ENCODE results near the gene TMED4. TPM values are rescaled to one million over a fixed set of nuclear protein-coding genes. Genes with fewer than 3 reads are reported as not detected.
"Not testable (repeated sequence)": the region's sequence is repeated elsewhere in the genome, so short reads cannot be mapped to it uniquely, and the experiment has no call there.

Gene TMED4
- polyA plus RNA-seq, 1 donor from 2014 or later = 59.9 TPM

DNA sequence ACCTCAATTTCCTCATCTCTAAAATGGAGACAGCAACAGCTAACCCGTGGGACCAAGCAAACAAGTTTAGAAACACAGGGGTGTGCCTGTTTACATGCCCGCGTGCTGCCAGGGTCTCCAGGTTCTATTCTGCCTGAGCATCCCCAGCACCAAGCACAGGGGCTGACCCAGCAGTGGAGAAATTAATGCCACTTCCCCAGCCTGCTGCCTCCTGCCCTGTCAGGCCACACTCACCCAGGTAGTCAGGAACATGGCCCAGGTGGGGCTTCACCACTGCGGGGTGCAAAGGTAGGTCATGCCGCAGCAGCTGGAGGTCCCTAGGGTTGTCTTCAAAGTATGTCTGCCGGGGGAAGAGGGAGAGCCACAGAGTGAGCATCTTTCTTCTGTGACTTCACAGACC, 14.1 kb downstream of the TMED4 start:
- Mint-ChIP-seq H3K9me3 (no peaks in the 10 kb centered on the region), H3K36me3 (peaks cover 1% of the 10 kb centered on the region), H3K27ac (no peak overlapping the region), H3K4me3 (no peak overlapping the region), H3K4me1 (peaks cover 6 to 8% (median 6%) of the 10 kb centered on the region in 3 donors), H3K27me3 (no peaks in the 10 kb centered on the region)

DNA sequence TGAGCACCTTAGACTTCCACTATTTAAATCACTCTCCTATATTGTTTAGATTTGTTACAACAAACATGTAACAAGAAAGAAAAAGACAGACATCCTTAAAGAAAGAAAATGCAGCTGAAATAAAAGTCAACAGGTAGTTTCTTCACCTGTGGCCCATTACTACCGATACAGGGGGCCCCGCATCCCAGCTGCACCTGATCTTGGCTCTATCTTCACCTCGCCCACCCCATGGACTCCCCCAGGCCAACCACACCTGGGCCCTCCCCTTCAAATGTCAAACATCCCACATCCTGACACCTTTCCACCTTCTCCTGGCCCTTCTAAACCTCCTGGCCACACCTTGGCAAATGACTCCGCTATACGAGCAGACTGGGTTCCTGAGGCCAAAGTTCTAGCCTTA, 15.4 kb downstream of the TMED4 start:
- Mint-ChIP-seq H3K36me3 (peaks cover 1% of the 10 kb centered on the region), H3K4me3 (no peak overlapping the region), H3K27me3 (no peaks in the 10 kb centered on the region), H3K27ac (peak overlapping the region in 2 of 3 donors; percentile 18 to 88), H3K9me3 (no peaks in the 10 kb centered on the region), H3K4me1 (peaks cover 0 to 6% (median 5%) of the 10 kb centered on the region in 3 donors)

DNA sequence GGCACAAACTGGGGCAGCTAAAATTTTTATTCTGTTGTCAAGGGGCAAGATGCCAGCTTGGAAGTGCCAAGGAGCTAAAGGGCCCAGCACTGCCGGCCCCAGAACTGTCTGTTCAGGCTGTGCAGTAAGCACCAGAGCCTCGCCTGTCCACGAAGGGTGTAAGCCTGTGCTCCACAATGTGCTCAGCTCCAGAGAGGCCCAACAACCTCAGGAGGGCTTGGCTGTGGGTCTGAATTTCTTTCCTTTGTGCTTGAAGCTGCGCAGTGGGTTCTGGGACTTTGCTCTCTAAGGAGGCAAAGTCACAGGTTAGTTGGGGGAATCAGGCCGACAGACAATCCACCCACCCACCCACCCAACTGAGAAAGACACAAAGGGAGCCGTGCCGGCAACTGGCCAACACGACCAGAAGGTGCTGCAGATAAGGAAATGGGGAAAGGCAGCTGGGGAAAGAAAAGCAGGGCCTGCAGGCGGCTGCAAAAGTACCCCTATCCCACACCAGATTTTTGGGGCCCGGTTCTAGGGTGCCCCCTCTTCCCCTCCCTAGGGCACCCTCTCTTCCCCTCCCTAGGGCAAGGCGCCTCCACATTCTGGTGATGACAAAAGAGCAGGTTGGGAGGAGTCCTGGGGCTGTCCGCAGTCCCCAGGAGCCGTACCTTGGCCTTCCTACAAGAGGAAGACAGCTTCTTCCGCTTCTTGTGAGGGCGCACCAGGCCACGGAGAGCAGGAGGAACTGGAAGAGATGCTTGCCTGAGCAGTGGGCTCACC, 16.1 kb downstream of the TMED4 start:
- Mint-ChIP-seq H3K9me3 (no peaks in the 10 kb centered on the region), H3K36me3 (no peaks in the 10 kb centered on the region), H3K4me3 (peak overlapping the region in 1 of 4 donors; percentile 61), H3K27me3 (no peaks in the 10 kb centered on the region), H3K4me1 (peaks cover 0 to 6% (median 2%) of the 10 kb centered on the region in 3 donors), H3K27ac (peak overlapping the region in 1 of 3 donors; percentile 22)

DNA sequence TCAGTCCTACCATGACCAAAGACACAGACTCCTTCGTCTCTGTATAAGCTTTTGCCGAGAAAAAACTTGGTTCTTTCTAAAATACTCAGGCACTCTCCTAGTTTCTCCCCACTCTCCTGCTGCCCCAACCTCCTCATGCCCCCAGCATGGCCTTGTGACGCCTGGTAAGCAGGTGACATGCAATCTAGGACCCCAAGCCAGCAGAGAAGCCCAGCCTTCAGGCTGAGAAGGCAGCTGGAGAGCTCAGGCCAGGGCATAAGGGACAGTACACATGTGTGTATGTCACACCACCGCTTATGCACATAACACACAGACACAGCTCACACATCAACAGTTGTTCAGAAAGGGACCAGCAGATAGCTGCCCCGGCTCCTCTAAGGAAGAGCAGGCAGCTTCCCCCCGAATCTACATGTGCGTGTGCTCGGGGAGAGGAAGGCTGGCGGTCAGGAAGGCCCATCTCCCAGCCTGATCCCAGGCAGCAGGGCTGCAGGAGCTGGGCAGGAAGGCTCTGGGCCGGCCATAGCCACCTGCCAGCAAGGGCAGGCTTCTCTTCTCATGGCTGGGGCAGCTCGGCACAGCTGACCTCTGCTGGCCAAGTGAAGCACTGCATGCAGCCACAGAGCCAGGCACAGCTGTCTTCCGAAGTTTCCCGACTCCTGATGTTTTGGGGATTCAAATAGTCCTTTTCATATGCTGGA, 16.8 kb downstream of the TMED4 start:
- Mint-ChIP-seq H3K27ac (peak overlapping the region in 2 of 3 donors; percentile 22 to 59), H3K36me3 (no peaks in the 10 kb centered on the region), H3K4me3 (peak overlapping the region in 1 of 4 donors; percentile 61), H3K27me3 (no peaks in the 10 kb centered on the region), H3K4me1 (peaks cover 0 to 6% (median 2%) of the 10 kb centered on the region in 3 donors), H3K9me3 (no peaks in the 10 kb centered on the region)

DNA sequence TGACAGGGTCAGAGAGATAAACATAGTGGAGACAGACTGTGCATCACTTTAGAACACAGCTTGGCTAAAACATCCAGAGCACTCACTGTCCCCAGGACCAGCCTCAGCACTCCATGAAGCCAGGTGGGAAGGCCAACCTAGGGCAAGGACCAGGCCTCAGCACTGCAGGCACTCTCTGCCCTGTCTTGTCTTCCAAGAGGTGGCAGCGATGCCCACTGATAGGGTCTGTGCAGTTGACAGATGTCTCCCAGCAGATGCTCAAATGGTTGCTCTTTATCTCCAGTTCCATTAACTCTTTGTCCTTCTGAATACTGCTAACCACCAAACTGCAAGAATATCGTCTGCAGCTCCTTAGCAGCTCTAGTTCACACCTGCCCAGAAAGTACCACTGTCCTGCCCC, 17.4 kb downstream of the TMED4 start:
- no peaks in the 10 kb centered on the region for H3K27me3 Mint-ChIP-seq

DNA sequence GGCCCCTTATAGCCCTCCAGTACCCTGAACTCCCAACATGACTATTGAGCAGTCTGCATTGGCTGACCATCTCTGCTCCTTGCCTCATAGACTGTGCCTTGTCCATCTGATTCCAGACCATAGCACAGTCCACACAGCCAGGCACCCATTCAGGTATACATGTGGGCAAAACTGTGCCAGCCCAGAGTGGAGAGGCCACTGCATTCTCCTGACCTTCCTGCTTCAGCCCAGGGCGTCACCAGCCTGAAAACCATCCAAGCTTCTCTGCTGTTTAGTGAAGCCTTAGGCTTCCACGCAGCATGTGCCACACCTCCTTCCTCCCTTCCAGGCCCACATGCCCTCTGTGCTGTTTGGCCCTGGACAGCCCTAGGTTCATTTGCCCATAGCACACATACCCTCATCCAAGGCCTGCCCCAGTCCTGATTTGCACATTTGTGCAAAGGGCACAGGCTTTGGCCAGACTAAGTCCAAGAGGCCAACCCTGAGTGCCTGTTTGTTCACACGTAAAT, 18.8 kb downstream of the TMED4 start:
- no peaks in the 10 kb centered on the region for H3K9me3 Mint-ChIP-seq
- no peaks in the 10 kb centered on the region for H3K36me3 Mint-ChIP-seq
- H3K4me1 Mint-ChIP-seq = peaks cover 0 to 6% (median 2%) of the 10 kb centered on the region in 3 donors
- H3K27me3 Mint-ChIP-seq = no peaks in the 10 kb centered on the region
- H3K4me3 Mint-ChIP-seq = no peak overlapping the region
- H3K27ac Mint-ChIP-seq = no peak overlapping the region

More for the DNA sequence above, 17.4 kb downstream of the TMED4 start:
- no peaks in the 10 kb centered on the region for H3K36me3 Mint-ChIP-seq
- H3K27ac Mint-ChIP-seq = peak overlapping the region in 2 of 3 donors; percentile 9 to 16
- H3K4me1 Mint-ChIP-seq = peaks cover 0 to 6% (median 2%) of the 10 kb centered on the region in 3 donors
- H3K9me3 Mint-ChIP-seq = no peaks in the 10 kb centered on the region
- no peak overlapping the region for H3K4me3 Mint-ChIP-seq

DNA sequence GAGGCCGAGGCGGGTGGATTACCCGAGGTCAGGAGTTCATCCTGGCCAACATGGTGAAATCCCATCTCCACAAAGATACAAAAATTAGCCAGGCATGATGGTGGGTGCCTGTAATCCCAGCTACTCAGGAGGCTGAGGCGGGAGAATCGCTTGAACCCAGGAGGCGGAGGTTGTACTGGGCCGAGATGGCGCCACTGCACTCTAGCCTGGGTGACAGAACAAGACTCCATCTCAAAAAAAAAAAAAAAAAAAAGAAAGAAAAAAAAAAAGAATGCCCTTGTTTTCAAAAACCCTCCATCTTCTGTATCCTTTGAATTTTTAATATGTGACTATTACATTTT, 19.4 kb downstream of the TMED4 start:
- H3K36me3 Mint-ChIP-seq, H3K27me3 Mint-ChIP-seq, H3K27ac Mint-ChIP-seq, H3K4me3 Mint-ChIP-seq, H3K4me1 Mint-ChIP-seq, H3K9me3 Mint-ChIP-seq: not testable (repeated sequence)

DNA sequence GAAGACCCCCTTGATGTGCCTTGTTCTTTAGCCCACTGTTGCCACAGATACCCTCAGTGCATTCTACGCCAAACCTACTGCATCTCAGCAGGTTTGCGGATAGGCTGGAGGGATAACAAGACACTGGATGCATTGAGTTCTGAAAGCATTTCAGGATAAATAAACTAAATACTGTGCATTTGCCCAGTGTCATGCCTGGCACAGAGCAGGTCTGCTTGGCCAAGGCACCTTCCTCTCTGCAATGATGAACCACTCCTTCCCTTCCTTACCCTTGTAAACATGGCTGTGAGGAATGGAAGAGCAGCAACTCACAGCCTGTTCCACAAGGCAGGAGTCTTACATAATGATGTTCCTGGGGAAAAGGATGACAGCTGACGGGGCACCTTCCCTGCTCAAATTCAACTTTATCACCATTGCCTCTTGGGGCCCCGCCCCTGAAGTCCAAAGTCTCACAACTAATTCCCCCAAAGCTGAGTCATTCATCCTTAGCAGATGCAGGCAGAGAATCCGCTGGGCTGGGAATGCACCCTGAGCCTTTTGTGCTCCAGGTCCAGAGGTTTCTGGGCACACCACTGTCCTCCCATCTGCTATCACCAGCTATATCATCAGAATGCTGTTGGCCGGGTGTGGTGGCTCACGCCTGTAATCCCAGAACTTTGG, 19.9 kb downstream of the TMED4 start:
- Mint-ChIP-seq H3K4me1 (peaks cover 0 to 6% (median 2%) of the 10 kb centered on the region in 3 donors), H3K4me3 (no peak overlapping the region), H3K9me3 (no peaks in the 10 kb centered on the region), H3K27me3 (no peaks in the 10 kb centered on the region), H3K36me3 (no peaks in the 10 kb centered on the region), H3K27ac (no peak overlapping the region)

DNA sequence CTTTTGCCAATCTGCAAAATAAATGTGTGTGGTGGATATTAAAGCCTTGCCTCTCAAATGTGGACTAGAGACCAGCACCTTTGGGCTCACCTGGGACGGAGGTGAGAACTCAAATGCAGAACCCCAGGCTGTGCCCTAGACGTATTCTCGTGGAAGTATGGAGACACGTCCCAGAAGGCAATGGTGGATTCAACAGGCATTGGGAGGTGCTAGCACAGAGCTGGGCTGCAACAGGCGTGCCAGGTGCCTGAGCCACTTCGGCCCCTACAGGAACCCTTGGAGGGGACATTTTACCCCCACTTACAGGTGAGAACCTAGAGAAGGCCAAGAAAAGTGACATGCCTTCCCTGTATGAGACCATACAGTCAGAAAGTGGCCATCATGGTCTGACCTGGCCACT, 20.6 kb downstream of the TMED4 start:
- H3K27ac Mint-ChIP-seq = no peak overlapping the region
- H3K4me1 Mint-ChIP-seq = peaks cover 0 to 6% (median 0%) of the 10 kb centered on the region in 3 donors
- H3K4me3 Mint-ChIP-seq = no peak overlapping the region
- no peaks in the 10 kb centered on the region for H3K27me3 Mint-ChIP-seq
- H3K36me3 Mint-ChIP-seq = peaks cover 2% of the 10 kb centered on the region
- H3K9me3 Mint-ChIP-seq = no peaks in the 10 kb centered on the region

DNA sequence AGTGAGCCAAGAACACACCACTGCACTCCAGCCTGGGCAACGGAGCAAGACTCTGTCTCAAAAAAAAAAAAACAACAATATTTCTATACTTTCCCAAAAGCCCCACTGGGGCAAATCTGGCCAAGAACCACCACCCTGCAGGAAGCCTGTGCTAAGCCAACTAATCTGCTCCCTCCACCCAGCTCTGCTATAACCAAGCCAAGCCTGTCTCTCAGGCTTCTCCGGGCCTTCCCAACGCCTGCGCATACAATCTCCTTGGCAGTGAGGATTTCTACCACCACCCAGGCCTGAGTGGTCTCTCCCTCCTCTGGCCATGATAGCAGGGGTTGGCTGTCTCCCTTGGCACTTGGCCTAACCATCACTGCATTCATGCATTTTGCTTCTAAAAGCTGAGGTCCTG, 22.5 kb downstream of the TMED4 start:
- Mint-ChIP-seq H3K36me3 (peaks cover 2% of the 10 kb centered on the region), H3K27ac (no peak overlapping the region)

DNA sequence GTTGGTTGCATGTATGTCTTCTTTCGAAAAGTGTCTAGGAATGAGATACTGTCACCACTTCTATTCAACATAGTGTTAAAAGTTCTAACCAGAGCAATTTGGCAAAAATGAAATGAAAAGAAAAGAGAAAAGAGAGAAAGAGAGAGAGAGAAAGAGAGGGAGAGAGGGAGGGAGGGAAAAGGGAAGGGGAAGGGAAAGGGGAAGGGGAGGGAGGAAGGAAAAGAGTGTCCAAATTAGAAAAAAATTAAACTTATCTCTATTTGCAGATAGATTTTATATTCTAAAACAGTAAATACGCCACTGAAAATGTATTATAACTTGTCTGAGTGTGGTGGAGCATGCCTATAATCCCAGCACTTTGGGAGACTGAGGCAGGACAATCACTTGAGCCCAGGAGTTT, 24.5 kb downstream of the TMED4 start:
- Mint-ChIP-seq H3K4me3 (no peak overlapping the region), H3K9me3 (no peaks in the 10 kb centered on the region), H3K27me3 (peaks cover 3% of the 10 kb centered on the region), H3K36me3 (peaks cover 2% of the 10 kb centered on the region), H3K27ac (no peak overlapping the region), H3K4me1 (peaks cover 0 to 1% (median 0%) of the 10 kb centered on the region in 3 donors)

More for the DNA sequence above, 22.5 kb downstream of the TMED4 start:
- Mint-ChIP-seq H3K27me3 (no peaks in the 10 kb centered on the region), H3K9me3 (no peaks in the 10 kb centered on the region), H3K4me3 (no peak overlapping the region), H3K4me1 (peaks cover 0 to 1% (median 0%) of the 10 kb centered on the region in 3 donors)

DNA sequence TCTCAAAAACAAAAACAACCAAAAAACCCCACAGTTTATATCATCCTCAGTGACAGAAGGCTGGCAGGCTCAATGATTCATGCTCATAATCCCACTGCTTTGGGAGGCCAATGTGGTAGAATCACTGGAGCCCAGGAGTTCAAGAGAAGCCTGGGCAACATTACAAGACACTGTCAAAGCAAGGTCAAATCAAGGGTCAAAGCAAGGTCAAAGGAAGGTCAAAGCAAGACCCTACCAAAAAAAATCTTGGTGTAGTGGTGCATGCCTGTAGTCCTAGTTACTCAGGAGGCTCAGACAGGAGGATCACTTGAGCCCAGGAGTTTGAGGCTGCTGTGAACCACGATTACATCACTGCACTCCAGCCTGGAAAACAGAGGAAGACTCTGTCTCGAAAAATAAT, 26.7 kb downstream of the TMED4 start:
- H3K36me3 Mint-ChIP-seq = peaks cover 2% of the 10 kb centered on the region
- peaks cover 5% of the 10 kb centered on the region for H3K27me3 Mint-ChIP-seq
- no peaks in the 10 kb centered on the region for H3K9me3 Mint-ChIP-seq
- peak overlapping the region in 1 of 3 donors; percentile 7 for H3K27ac Mint-ChIP-seq
- H3K4me3 Mint-ChIP-seq = no peak overlapping the region
- H3K4me1 Mint-ChIP-seq = peaks cover 0 to 1% (median 0%) of the 10 kb centered on the region in 3 donors

DNA sequence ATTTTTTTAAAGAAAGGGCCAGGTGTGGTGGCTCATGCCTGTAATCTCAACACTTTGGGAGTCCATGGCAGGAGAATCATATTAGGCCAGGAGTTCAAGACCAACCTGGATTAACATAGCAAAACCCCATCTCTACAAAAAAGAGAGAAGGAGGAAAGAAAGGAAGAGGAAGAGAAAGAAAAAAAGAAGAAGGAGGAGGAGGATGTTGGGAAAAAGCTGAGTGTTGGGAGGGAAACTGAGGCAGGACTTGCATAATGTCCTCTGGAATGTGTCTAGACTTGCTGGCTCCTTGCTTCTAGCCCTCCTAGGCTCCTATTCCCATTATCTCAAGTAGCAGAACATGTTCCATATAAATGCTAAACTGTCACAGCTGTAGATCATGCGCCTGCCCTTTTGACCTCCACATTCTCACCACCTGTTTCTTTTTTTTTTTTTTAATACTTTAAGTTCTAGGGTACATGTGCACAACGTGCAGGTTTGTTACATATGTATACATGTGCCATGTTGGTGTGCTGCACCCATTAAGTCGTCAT, 29.5 kb downstream of the TMED4 start:
- H3K4me3 Mint-ChIP-seq, H3K4me1 Mint-ChIP-seq, H3K27ac Mint-ChIP-seq, H3K9me3 Mint-ChIP-seq, H3K36me3 Mint-ChIP-seq, H3K27me3 Mint-ChIP-seq: not testable (repeated sequence)

DNA sequence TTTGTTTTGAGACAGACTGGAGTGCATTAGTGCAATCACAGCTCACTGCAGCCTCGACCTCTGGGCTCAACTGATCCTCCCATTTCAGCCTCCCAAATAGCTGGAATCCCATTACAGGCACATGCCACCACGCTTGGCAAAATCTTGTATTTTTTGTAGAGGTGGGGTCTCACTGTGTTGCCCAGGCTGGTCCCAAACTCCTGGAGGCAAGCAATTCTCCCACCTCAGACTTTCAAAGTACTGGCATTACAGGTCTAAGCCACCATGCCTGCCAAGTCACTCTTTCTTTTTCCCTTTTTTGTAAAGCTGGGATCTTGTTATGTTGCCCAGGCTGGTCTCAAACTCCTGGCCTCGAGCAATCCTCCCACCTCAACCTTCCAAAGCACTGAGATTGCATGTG, 32.6 kb downstream of the TMED4 start:
- Mint-ChIP-seq H3K36me3 (peaks cover 3% of the 10 kb centered on the region), H3K4me1 (no peaks in the 10 kb centered on the region), H3K27me3 (peaks cover 10% of the 10 kb centered on the region), H3K4me3 (no peak overlapping the region), H3K27ac (no peak overlapping the region), H3K9me3 (no peaks in the 10 kb centered on the region)

DNA sequence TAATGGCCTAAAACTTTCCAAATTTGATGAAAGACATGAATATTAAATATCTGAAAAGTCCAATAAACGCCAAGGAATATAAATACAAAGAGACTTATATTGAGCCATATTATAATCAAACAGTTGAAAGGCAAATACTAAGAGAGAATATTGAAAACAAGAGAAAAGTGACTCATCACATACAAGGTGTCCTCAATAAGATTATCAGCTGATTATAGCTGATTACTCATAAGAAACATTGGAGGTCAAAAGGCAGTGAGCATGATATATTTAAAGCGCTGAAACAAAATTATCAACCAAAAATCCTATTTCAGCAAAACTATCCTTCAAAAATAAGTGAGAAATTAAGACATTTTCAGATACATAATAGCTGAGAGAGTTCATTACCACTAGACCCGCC, 33.1 kb downstream of the TMED4 start:
- Mint-ChIP-seq H3K36me3 (peaks cover 3% of the 10 kb centered on the region), H3K4me1 (no peaks in the 10 kb centered on the region), H3K27me3 (peaks cover 10% of the 10 kb centered on the region), H3K9me3 (no peaks in the 10 kb centered on the region), H3K27ac (peak overlapping the region in 1 of 3 donors; percentile 52), H3K4me3 (no peak overlapping the region)
